Endothelial cell (in vitro differentiated cells): ENCODE results near the gene PPIA. TPM values are rescaled to one million over a fixed set of nuclear protein-coding genes. Genes with fewer than 3 reads are reported as not detected.
"Not testable (repeated sequence)": the region's sequence is repeated elsewhere in the genome, so short reads cannot be mapped to it uniquely, and the experiment has no call there.

Source experiments
- DNase-seq: peaks from one replicate; pipeline ENCODE4 v3.0.0; 2021; ENCODE audit warnings: low spot score
- H3K27ac Mint-ChIP-seq: one replicate; pipeline ENCODE4 v1.8.0; 2021; ENCODE audit warnings: mixed read lengths, inconsistent platforms; ENCODE audit not compliant: unreplicated experiment
- H3K27me3 Mint-ChIP-seq: one replicate; pipeline ENCODE4 v1.8.0; 2021; ENCODE audit warnings: mild to moderate bottlenecking, moderate library complexity, mixed read lengths, inconsistent platforms; ENCODE audit not compliant: unreplicated experiment
- H3K36me3 Mint-ChIP-seq: one replicate; pipeline ENCODE4 v1.8.0; 2021; ENCODE audit warnings: mild to moderate bottlenecking, low read depth, mixed read lengths, inconsistent platforms; ENCODE audit not compliant: unreplicated experiment
- H3K4me1 Mint-ChIP-seq: one replicate; pipeline ENCODE4 v1.8.0; 2021; ENCODE audit warnings: mild to moderate bottlenecking, mixed read lengths, inconsistent platforms; ENCODE audit not compliant: unreplicated experiment
- H3K4me3 Mint-ChIP-seq: one replicate; pipeline ENCODE4 v1.8.0; 2021; ENCODE audit warnings: mild to moderate bottlenecking, mixed read lengths, inconsistent platforms; ENCODE audit not compliant: unreplicated experiment
- H3K9me3 Mint-ChIP-seq: one replicate; pipeline ENCODE4 v1.8.0; 2021; ENCODE audit warnings: mixed read lengths, inconsistent platforms; ENCODE audit not compliant: unreplicated experiment
- total RNA-seq: library from RNA; stranded (reverse); fragmentation: NEBNext Ultra II Directional; extraction: Animal tissue kit (Norgen Biotek cat#: 25700); gene quantifications from one replicate; pipeline ENCODE4 v1.2.1, GENCODE V29; 2021; ENCODE audit not compliant: unreplicated experiment
- TF ChIP-seq, protein P1 (sequence below): fragments of 200-600 bp; sonication (generic); IDR thresholded peaks from one replicate; pipeline ENCODE4 v1.5.0; 2021; ENCODE audit warnings: antibody characterized with exemption; ENCODE audit not compliant: unreplicated experiment

The PPIA gene
- total RNA-seq, 1 donor from 2014 or later, result 1,721 TPM

DNA sequence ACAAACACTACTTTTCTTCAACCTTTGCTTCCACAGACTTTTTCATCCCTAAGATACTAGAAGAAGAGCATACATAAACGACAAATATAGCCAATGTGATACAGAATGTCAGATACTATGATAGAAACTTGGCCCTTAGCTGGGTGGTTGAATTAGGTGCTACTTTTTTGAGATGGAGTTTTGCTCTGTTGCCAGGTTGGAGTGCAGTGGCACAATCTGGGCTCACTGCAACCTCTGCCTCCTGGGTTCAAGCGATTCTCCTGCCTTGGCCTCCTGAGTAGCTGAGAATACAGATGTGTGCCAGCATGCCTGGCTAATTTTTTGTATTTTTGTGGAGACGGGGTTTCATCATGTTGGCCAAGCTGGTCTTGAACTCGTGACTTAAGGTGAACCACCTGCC lies 3.5 kb downstream of the PPIA start:
- no peak for DNase-seq
- Mint-ChIP-seq H3K27me3 (peaks cover 9% of the 10 kb centered on the region), H3K9me3 (no peaks in the 10 kb centered on the region), H3K4me3 (peak overlapping the region; percentile 11), H3K27ac (no peak overlapping the region), H3K36me3 (peaks cover 39% of the 10 kb centered on the region), H3K4me1 (peaks cover 18% of the 10 kb centered on the region)
- TF ChIP-seq, protein P1, sequence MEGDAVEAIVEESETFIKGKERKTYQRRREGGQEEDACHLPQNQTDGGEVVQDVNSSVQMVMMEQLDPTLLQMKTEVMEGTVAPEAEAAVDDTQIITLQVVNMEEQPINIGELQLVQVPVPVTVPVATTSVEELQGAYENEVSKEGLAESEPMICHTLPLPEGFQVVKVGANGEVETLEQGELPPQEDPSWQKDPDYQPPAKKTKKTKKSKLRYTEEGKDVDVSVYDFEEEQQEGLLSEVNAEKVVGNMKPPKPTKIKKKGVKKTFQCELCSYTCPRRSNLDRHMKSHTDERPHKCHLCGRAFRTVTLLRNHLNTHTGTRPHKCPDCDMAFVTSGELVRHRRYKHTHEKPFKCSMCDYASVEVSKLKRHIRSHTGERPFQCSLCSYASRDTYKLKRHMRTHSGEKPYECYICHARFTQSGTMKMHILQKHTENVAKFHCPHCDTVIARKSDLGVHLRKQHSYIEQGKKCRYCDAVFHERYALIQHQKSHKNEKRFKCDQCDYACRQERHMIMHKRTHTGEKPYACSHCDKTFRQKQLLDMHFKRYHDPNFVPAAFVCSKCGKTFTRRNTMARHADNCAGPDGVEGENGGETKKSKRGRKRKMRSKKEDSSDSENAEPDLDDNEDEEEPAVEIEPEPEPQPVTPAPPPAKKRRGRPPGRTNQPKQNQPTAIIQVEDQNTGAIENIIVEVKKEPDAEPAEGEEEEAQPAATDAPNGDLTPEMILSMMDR, result no peak

DNA sequence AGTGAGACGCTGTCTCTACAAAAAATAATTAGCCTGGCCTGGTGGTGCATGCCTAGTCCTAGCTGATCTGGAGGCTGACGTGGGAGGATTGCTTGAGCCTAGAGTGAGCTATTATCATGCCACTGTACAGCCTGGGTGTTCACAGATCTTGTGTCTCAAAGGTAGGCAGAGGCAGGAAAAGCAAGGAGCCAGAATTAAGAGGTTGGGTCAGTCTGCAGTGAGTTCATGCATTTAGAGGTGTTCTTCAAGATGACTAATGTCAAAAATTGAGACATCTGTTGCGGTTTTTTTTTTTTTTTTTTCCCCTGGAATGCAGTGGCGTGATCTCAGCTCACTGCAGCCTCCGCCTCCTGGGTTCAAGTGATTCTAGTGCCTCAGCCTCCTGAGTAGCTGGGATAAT lies 5.4 kb downstream of the PPIA start:
- TF ChIP-seq, protein P1, result no peak
- no peak for DNase-seq
- Mint-ChIP-seq H3K9me3 (no peaks in the 10 kb centered on the region), H3K4me3 (peak overlapping the region; percentile 37), H3K27ac (no peak overlapping the region), H3K27me3 (peaks cover 8% of the 10 kb centered on the region), H3K36me3 (peaks cover 39% of the 10 kb centered on the region), H3K4me1 (peaks cover 18% of the 10 kb centered on the region)

DNA sequence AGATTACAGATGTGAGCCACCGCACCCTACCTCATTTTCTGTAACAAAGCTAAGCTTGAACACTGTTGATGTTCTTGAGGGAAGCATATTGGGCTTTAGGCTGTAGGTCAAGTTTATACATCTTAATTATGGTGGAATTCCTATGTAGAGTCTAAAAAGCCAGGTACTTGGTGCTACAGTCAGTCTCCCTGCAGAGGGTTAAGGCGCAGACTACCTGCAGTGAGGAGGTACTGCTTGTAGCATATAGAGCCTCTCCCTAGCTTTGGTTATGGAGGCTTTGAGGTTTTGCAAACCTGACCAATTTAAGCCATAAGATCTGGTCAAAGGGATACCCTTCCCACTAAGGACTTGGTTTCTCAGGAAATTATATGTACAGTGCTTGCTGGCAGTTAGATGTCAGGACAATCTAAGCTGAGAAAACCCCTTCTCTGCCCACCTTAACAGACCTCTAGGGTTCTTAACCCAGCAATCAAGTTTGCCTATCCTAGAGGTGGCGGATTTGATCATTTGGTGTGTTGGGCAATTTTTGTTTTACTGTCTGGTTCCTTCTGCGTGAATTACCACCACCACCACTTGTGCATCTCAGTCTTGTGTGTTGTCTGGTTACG lies 6.0 kb downstream of the PPIA start:
- peaks cover 34% of the 10 kb centered on the region for H3K36me3 Mint-ChIP-seq
- H3K4me3 Mint-ChIP-seq, result peak overlapping the region; percentile 48

DNA sequence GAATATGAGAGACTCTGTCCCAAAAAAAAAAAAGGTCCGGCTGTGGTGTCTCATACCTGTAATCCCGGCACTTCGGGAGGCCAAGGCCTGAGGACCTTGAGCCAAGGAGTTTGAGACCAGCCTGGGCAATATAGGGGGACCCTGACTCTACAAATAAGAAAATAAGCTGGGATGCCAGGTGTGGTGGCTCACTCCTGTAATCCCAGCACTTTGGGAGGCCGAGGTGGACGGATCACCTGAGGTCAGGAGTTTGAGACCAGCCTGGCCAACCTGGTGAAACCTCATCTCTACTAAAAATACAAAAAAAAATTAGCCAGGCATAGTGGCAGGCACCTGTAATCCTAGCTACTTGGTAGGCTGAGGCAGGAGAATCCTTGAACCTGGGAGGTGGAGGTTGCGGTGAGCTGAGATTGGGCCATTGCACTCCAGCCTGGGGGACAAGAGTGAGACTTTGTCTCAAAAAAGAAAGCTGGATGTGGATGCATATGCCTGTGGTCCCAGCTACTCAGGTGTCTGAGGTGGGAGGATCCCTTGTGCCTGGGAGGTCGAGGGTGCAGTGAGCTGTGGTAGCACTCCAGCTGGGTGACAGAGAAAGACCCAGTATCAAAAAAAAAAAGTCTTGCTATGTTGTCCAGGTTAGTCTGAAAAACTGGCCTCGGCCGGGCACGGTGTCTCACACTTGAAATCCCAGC lies 7.5 kb downstream of the PPIA start:
- not testable (repeated sequence) for H3K4me1 Mint-ChIP-seq, H3K27ac Mint-ChIP-seq, H3K27me3 Mint-ChIP-seq, H3K4me3 Mint-ChIP-seq, H3K9me3 Mint-ChIP-seq, DNase-seq
- H3K36me3 Mint-ChIP-seq, result peaks cover 30% of the 10 kb centered on the region

More for the DNA sequence above, 6.0 kb downstream of the PPIA start:
- Mint-ChIP-seq H3K27me3 (peaks cover 3% of the 10 kb centered on the region), H3K27ac (no peak overlapping the region), H3K9me3 (no peaks in the 10 kb centered on the region), H3K4me1 (peaks cover 17% of the 10 kb centered on the region)
- TF ChIP-seq, protein P1, result no peak
- no peak for DNase-seq

DNA sequence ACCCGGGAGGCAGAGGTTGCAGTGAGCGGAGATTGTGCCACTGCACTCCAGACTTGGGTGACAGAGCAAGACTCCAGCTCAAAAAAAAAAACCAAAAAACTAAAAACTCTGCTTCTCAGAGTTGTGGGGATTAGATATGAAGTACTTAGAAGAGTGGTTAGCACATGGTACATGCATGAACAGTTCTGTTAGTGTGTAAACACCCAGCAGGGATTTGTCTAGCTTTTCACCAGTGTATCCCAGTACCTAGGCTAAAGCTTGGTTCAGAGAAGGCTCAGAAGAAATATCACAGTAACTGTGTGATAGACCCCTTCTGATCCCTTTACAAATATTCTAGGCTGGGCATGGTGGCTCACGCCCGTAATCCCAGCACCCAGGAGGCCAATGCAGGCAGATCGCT lies 9.5 kb downstream of the PPIA start:
- Mint-ChIP-seq H3K9me3 (no peaks in the 10 kb centered on the region), H3K27ac (no peak overlapping the region), H3K4me3 (no peak overlapping the region), H3K4me1 (no peaks in the 10 kb centered on the region), H3K36me3 (peaks cover 15% of the 10 kb centered on the region), H3K27me3 (peaks cover 1% of the 10 kb centered on the region)
- DNase-seq, result no peak
- TF ChIP-seq, protein P1, result no peak
